HepG2 (cell line): ENCODE results near the gene WDR35. TPM values are rescaled to one million over a fixed set of nuclear protein-coding genes. Genes with fewer than 3 reads are reported as not detected.

ENCODE experiments used
- AGO2 ChIP-seq: fragments of 200-400 bp; formaldehyde crosslinking; optimal IDR thresholded peaks from 2 replicates; pipeline ENCODE3; 2017; ENCODE audit warnings: mild to moderate bottlenecking, low read depth, low read length, moderate library complexity
- ARNT2 ChIP-seq: sonication (generic); formaldehyde crosslinking; IDR thresholded peaks from 2 replicates; pipeline ENCODE4 v1.8.0; 2022; ENCODE audit warnings: mild to moderate bottlenecking, low read depth, missing genetic modification reagents, moderate library complexity
- ASH2L ChIP-seq: fragments of 300-600, 200-600 bp; sonication (generic); IDR thresholded peaks from 2 replicates; pipeline ENCODE4 v1.7.0; 2017; ENCODE audit warnings: low read depth, mild to moderate bottlenecking, moderate library complexity, mixed read lengths, low read length; ENCODE audit not compliant: insufficient read length
- ATF2 ChIP-seq: sonication (generic); formaldehyde crosslinking; IDR thresholded peaks from 2 replicates; pipeline ENCODE4 v1.4.0; 2020; ENCODE audit warnings: missing genetic modification reagents
- CHCHD3 ChIP-seq: sonication (generic); formaldehyde crosslinking; IDR thresholded peaks from 2 replicates; pipeline ENCODE4 v1.8.0; 2022; ENCODE audit warnings: mild to moderate bottlenecking, missing genetic modification reagents, moderate library complexity
- HMGXB4 ChIP-seq, 2 experiments: sonication (generic) in 1 of 2; formaldehyde crosslinking in 1 of 2; IDR thresholded peaks; 2 replicates each; pipeline versions ENCODE4 v1.4.0 to v1.6.1; 2018 to 2020; ENCODE audit warnings: missing genetic modification reagents in 2 of 2, borderline replicate concordance in 1 of 2, low read depth in 1 of 2, mild to moderate bottlenecking in 1 of 2, missing biosample characterization in 1 of 2
- MTF2 ChIP-seq: sonication (generic); formaldehyde crosslinking; IDR thresholded peaks from 2 replicates; pipeline ENCODE4 v1.5.0; 2020; ENCODE audit warnings: missing genetic modification reagents, borderline replicate concordance
- PLSCR1 ChIP-seq: sonication (generic); formaldehyde crosslinking; IDR thresholded peaks from 2 replicates; pipeline ENCODE4 v1.5.0; 2020; ENCODE audit warnings: missing genetic modification reagents, mild to moderate bottlenecking, borderline replicate concordance
- RBM39 ChIP-seq: fragments of 200-400 bp; formaldehyde crosslinking; IDR thresholded peaks from one replicate; pipeline ENCODE4 v1.6.1; 2018; ENCODE audit warnings: antibody characterized with exemption, mild to moderate bottlenecking, low read depth, low read length; ENCODE audit not compliant: poor library complexity, severe bottlenecking
- SMAD1 ChIP-seq: sonication (generic); formaldehyde crosslinking; IDR thresholded peaks from 2 replicates; pipeline ENCODE4 v1.4.0; 2020; ENCODE audit warnings: missing genetic modification reagents, low read depth, mild to moderate bottlenecking, borderline replicate concordance
- TRAFD1 ChIP-seq: sonication (generic); formaldehyde crosslinking; IDR thresholded peaks from 2 replicates; pipeline ENCODE4 v1.5.1; 2020; ENCODE audit warnings: missing genetic modification reagents, mild to moderate bottlenecking, borderline replicate concordance
- ZBTB3 ChIP-seq: sonication (generic); formaldehyde crosslinking; IDR thresholded peaks from 2 replicates; pipeline ENCODE4 v1.4.0; 2020; ENCODE audit warnings: low read depth, mild to moderate bottlenecking, moderate library complexity, missing genetic modification reagents, borderline replicate concordance
- ZNF24 ChIP-seq: fragments of 450-650 bp; IDR thresholded peaks from 2 replicates; pipeline ENCODE4 v1.6.1; 2017; ENCODE audit warnings: antibody characterized with exemption, mild to moderate bottlenecking
- ZNF441 ChIP-seq: sonication (generic); formaldehyde crosslinking; IDR thresholded peaks from 2 replicates; pipeline ENCODE4 v1.7.0; 2021; ENCODE audit warnings: missing genetic modification reagents, borderline replicate concordance
- ZNF484 ChIP-seq: sonication (generic); formaldehyde crosslinking; IDR thresholded peaks from 2 replicates; pipeline ENCODE4 v1.5.1; 2020; ENCODE audit warnings: mild to moderate bottlenecking, low read depth, missing genetic modification reagents, borderline replicate concordance
- ZNF552 ChIP-seq: sonication (generic); formaldehyde crosslinking; IDR thresholded peaks from 2 replicates; pipeline ENCODE4 v1.9.0; 2022; ENCODE audit warnings: missing genetic modification reagents, mild to moderate bottlenecking, borderline replicate concordance
- ZNF580 ChIP-seq: IDR thresholded peaks from 2 replicates; pipeline ENCODE4 v1.6.1; 2016; ENCODE audit warnings: low read depth, borderline replicate concordance
- ZXDC ChIP-seq: sonication (generic); formaldehyde crosslinking; IDR thresholded peaks from 2 replicates; pipeline ENCODE4 v1.5.0; 2020; ENCODE audit warnings: mild to moderate bottlenecking, missing genetic modification reagents
- polyA plus RNA-seq, 8 experiments: library from polyadenylated mRNA; depleted of rRNA in 3 of 8; stranded (reverse) in 7 of 8; unstranded in 1 of 8; fragments of >200 nt; fragmentation: Illumina TruSeq in 4 of 8; extraction: Trizol in 4 of 8; gene quantifications; 2 replicates each; pipeline versions ENCODE4 v1.2.1 to v1.2.3, GENCODE V29; 2011 to 2016; ENCODE audit warnings: low read depth in 4 of 8, missing spikeins in 1 of 8, mixed read lengths in 1 of 8; ENCODE audit not compliant: insufficient read depth in 1 of 8
- total RNA-seq, 5 experiments: library from RNA; depleted of rRNA; stranded (reverse); fragments of >200 nt; fragmentation: Illumina TruSeq; extraction: Trizol; gene quantifications; 2 replicates each; pipeline ENCODE4 v1.2.3, GENCODE V29; 2016; ENCODE audit warnings: low read depth in 1 of 5

The WDR35 gene
- total and polyA plus RNA-seq, 2 of the 13 experiments (the other 11 are each of a cell fraction or from before 2014, with no cell fraction given), result 11.1 to 19.6 TPM

- TF ChIP-seq TRAFD1, result peak; percentile 51; the same call in 1 of the 2 replicates
- TF ChIP-seq RBM39, result peak; percentile 56
- peak; percentile 94 to 96 for TF ChIP-seq HMGXB4 (CRISPR knock-in tag; IDR thresholded peaks at IDR 0.05; ENCODE audit: borderline replicate concordance in 1 of 2, low read depth in 1 of 2)
- TF ChIP-seq ARNT2, result peak; percentile 27; the same call in 1 of the 2 replicates
- TF ChIP-seq ZNF580 (CRISPR knock-in tag), result peak; percentile 87
- TF ChIP-seq MTF2 (CRISPR knock-in tag), result peak; percentile 93; the same call in 1 of the 2 replicates
- no peak for TF ChIP-seq ZNF484 (CRISPR knock-in tag)
- no peak for TF ChIP-seq ZNF552 (CRISPR knock-in tag)
- peak; percentile 17 for TF ChIP-seq ASH2L
- peak; percentile 86; the same call in 1 of the 2 replicates for TF ChIP-seq SMAD1 (CRISPR knock-in tag)
- no peak for TF ChIP-seq PLSCR1 (CRISPR knock-in tag)
- peak; percentile 96 for TF ChIP-seq ZNF441 (CRISPR knock-in tag)
- TF ChIP-seq ZBTB3, result no peak
- TF ChIP-seq ZXDC (CRISPR knock-in tag), result no peak; the same call in 1 of the 2 replicates
- no peak for TF ChIP-seq CHCHD3 (CRISPR knock-in tag)
- TF ChIP-seq ATF2, result peak; percentile 71; the same call in 1 of the 2 replicates
- TF ChIP-seq AGO2, result peak; percentile 27
- no peak for TF ChIP-seq ZNF24
Observed at GRCh38 chr2:19863303-19864041, 126.4 kb downstream of the WDR35 start (continued).
